22Rv1 (cell line): ENCODE data around the gene RPTOR.

Experiments used
- ZFX ChIP-seq: fragments of 450-650 bp; IDR thresholded peaks from 2 replicates; pipeline ENCODE4 v1.6.1; 2017; ENCODE audit warnings: antibody characterized with exemption, borderline replicate concordance
- TF ChIP-seq, protein P1 (sequence below): fragments of 450-650 bp; IDR thresholded peaks from 2 replicates; pipeline ENCODE4 v1.5.1; 2017; ENCODE audit warnings: mild to moderate bottlenecking

DNA sequence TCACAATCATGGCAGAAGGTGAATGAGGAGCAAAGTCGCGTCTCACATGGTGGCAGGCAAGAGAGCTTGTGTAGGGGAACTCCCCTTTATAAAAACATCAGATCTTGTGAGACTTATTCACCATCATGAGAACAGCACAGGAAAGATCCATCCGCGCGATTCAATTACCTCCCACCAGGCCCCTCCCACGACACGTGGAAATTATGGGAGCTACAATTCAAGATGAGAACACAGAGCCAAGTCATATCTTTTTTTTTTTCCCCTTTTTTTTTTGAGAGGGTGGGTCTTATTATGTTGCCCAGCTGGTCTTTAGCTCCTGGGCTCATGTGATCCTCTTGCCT, 60.0 kb downstream of the RPTOR start:
- TF ChIP-seq, protein P1, sequence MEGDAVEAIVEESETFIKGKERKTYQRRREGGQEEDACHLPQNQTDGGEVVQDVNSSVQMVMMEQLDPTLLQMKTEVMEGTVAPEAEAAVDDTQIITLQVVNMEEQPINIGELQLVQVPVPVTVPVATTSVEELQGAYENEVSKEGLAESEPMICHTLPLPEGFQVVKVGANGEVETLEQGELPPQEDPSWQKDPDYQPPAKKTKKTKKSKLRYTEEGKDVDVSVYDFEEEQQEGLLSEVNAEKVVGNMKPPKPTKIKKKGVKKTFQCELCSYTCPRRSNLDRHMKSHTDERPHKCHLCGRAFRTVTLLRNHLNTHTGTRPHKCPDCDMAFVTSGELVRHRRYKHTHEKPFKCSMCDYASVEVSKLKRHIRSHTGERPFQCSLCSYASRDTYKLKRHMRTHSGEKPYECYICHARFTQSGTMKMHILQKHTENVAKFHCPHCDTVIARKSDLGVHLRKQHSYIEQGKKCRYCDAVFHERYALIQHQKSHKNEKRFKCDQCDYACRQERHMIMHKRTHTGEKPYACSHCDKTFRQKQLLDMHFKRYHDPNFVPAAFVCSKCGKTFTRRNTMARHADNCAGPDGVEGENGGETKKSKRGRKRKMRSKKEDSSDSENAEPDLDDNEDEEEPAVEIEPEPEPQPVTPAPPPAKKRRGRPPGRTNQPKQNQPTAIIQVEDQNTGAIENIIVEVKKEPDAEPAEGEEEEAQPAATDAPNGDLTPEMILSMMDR = no peak
- no peak for TF ChIP-seq ZFX
